PC-3 (cell line): ENCODE data around the gene FLVCR1.

Experiments
- CTCF ChIP-seq: fragments of 300-600 bp; sonication (generic); conservative IDR thresholded peaks from 2 replicates; pipeline ENCODE4 v1.5.1; 2017; ENCODE audit warnings: antibody characterized with exemption, low read depth, mild to moderate bottlenecking, low read length
- EZH2phosphoT487 ChIP-seq: fragments of 300-600 bp; sonication (generic); IDR thresholded peaks from 2 replicates; pipeline ENCODE4 v1.6.1; 2018; ENCODE audit warnings: mild to moderate bottlenecking, antibody characterized with exemption, low read length, borderline replicate concordance

GRCh38 chr1:212926372-212926771, 68.3 kb downstream of the FLVCR1 start:
- no peak for TF ChIP-seq CTCF
- TF ChIP-seq EZH2phosphoT487 = no peak
